Keratinocyte (primary cell): Measurements from ENCODE around the gene MOGAT2. TPM values are rescaled to one million over a fixed set of nuclear protein-coding genes. Genes with fewer than 3 reads are reported as not detected.
"Not testable (repeated sequence)": the region's sequence is repeated elsewhere in the genome, so short reads cannot be mapped to it uniquely, and the experiment has no call there.

Experiments used
- DNase-seq: peaks from one replicate; pipeline ENCODE4 v3.0.0-alpha.2; 2011; ENCODE audit warnings: low read depth, missing footprints, low spot score
- FAIRE-seq: peaks from 2 replicates; lab custom pipeline; 2011; peaks lifted over from hg19 to GRCh38; lab: Jason Lieb, UNC
- H2AFZ ChIP-seq: 2 replicates; pipeline ENCODE4 v1.6.0; 2012; ENCODE audit warnings: low read length, control low read depth, inconsistent platforms; ENCODE audit not compliant: control insufficient read depth
- H3K27ac ChIP-seq: 2 replicates; pipeline ENCODE4 v1.5.1; 2011; ENCODE audit warnings: low read length; ENCODE audit not compliant: control insufficient read depth, insufficient read depth
- H3K27me3 ChIP-seq: 3 replicates; pipeline ENCODE4 v1.6.0; 2011; ENCODE audit warnings: low read length; ENCODE audit not compliant: control insufficient read depth, insufficient read depth; ENCODE audit errors: extremely low read depth
- H3K36me3 ChIP-seq, 2 experiments: 2 replicates in 1 of 2; 3 replicates in 1 of 2; pipeline ENCODE4 v1.5.1; 2011; ENCODE audit warnings: low read length in 2 of 2, mild to moderate bottlenecking in 1 of 2; ENCODE audit not compliant: control insufficient read depth in 2 of 2, insufficient read depth in 2 of 2; ENCODE audit errors: extremely low read depth in 1 of 2
- H3K4me1 ChIP-seq: 3 replicates; pipeline ENCODE4 v1.5.1; 2011; ENCODE audit warnings: low read length; ENCODE audit not compliant: control insufficient read depth, insufficient read depth; ENCODE audit errors: extremely low read depth
- H3K4me2 ChIP-seq: 3 replicates; pipeline ENCODE4 v1.6.0; 2011; ENCODE audit warnings: low read depth, low read length; ENCODE audit not compliant: control insufficient read depth, insufficient read depth; ENCODE audit errors: extremely low read depth
- H3K4me3 ChIP-seq, 3 experiments: fragments of 200-600 bp in 1 of 3; sonication (generic) in 1 of 3; 2 replicates in 2 of 3; 3 replicates in 1 of 3; pipeline ENCODE4 v1.5.1; 2011 to 2016; ENCODE audit warnings: low read length in 3 of 3, mild to moderate bottlenecking in 3 of 3, control low read depth in 2 of 3, inconsistent platforms in 1 of 3, low read depth in 1 of 3, mixed read lengths in 1 of 3, mixed run types in 1 of 3, moderate library complexity in 1 of 3; ENCODE audit not compliant: control insufficient read depth in 2 of 3, insufficient read depth in 2 of 3; ENCODE audit errors: extremely low read depth in 1 of 3
- H3K79me2 ChIP-seq: 2 replicates; pipeline ENCODE4 v1.6.0; 2012; ENCODE audit warnings: low read length; ENCODE audit not compliant: control insufficient read depth, insufficient read depth
- H3K9ac ChIP-seq: 3 replicates; pipeline ENCODE4 v1.6.0; 2011; ENCODE audit warnings: low read length; ENCODE audit not compliant: control insufficient read depth, insufficient read depth; ENCODE audit errors: extremely low read depth
- H3K9me1 ChIP-seq: 3 replicates; pipeline ENCODE4 v1.6.0; 2011; ENCODE audit warnings: low read length; ENCODE audit not compliant: control insufficient read depth, insufficient read depth; ENCODE audit errors: extremely low read depth
- H3K9me3 ChIP-seq: 2 replicates; pipeline ENCODE4 v1.5.1; 2012; ENCODE audit warnings: low read depth, low read length; ENCODE audit not compliant: control insufficient read depth
- H4K20me1 ChIP-seq: 3 replicates; pipeline ENCODE4 v1.6.0; 2011; ENCODE audit warnings: low read length; ENCODE audit not compliant: control insufficient read depth, insufficient read depth; ENCODE audit errors: extremely low read depth
- CTCF ChIP-seq, 3 experiments: IDR thresholded peaks in 1 of 3; conservative IDR thresholded peaks in 1 of 3; optimal IDR thresholded peaks in 1 of 3; 2 replicates in 2 of 3; 3 replicates in 1 of 3; pipeline versions ENCODE3 to v1.5.1; 2011; ENCODE audit warnings: low read length in 3 of 3, mild to moderate bottlenecking in 3 of 3, moderate library complexity in 2 of 3, control low read depth in 1 of 3, inconsistent platforms in 1 of 3; ENCODE audit not compliant: insufficient read depth in 2 of 3; ENCODE audit errors: extremely low read depth in 1 of 3
- EZH2 ChIP-seq: IDR thresholded peaks from one replicate; pipeline ENCODE4 v1.6.1; 2012; ENCODE audit warnings: inconsistent platforms, mild to moderate bottlenecking, low read length, moderate library complexity
- dilution Hi-C: fragments of 300-500 bp; cut with MboI; formaldehyde crosslinking; loops from one replicate; pipeline ENCODE4 v1.7.0; 2020; ENCODE audit warnings: low sequenced_read_pairs; ENCODE audit not compliant: extremely low pct_ligation_motif_present
- polyA plus RNA-seq, 5 experiments: library from polyadenylated mRNA; depleted of rRNA in 3 of 5; stranded (reverse) in 3 of 5; stranded (forward) in 1 of 5; unstranded in 1 of 5; fragments of >200 nt; gene quantifications; 1 replicate in 1 of 5; 2 replicates in 3 of 5; 3 replicates in 1 of 5; pipeline versions ENCODE4 v1.2.1 to v1.2.3, GENCODE V29; 2011 to 2012; ENCODE audit warnings: missing spikeins in 2 of 5, low read depth in 1 of 5, low replicate concordance in 1 of 5

The MOGAT2 gene
- polyA plus RNA-seq, 1 donor (not counting 4 experiments of a cell fraction or from before 2014, with no cell fraction given): not detected

DNA sequence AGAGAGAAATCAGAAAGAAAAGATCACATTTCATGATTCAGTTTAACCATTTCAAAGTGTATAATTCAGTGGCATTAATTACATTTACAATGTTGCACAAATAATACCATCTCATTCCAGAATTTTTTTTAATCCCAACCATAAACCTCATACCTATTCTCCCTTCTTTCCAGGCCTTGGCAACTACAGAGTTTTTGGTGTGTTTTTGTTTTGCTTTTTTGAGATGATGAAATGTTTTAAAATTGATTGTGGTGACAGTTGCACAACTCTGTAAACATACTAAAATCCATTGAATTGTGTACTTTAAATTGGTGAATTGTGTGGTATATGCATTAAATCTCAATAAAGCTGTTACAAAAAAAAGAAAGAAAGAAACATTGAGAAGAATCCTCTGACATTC is 37.3 kb downstream of the MOGAT2 start:
- H3K9ac ChIP-seq, dilution Hi-C loops, FAIRE-seq, H3K4me1 ChIP-seq, H3K27me3 ChIP-seq, H3K27ac ChIP-seq, H3K9me1 ChIP-seq, H3K9me3 ChIP-seq, DNase-seq, H3K4me2 ChIP-seq, H3K4me3 ChIP-seq, H3K36me3 ChIP-seq, H2AFZ ChIP-seq, H3K79me2 ChIP-seq, H4K20me1 ChIP-seq: not testable (repeated sequence)

GRCh38 chr11:75757651-75758050 is 40.0 kb downstream of the MOGAT2 start:
- Histone ChIP-seq H3K79me2 (no peaks in the 10 kb centered on the region), H3K9ac (no peak overlapping the region), H3K9me3 (no peaks in the 10 kb centered on the region), H3K9me1 (no peaks in the 10 kb centered on the region), H3K36me3 (no peaks in the 10 kb centered on the region), H3K4me2 (no peak overlapping the region), H3K4me3 (no peak overlapping the region), H3K27me3 (no peaks in the 10 kb centered on the region), H3K4me1 (peaks cover 7% of the 10 kb centered on the region), H2AFZ (no peak overlapping the region), H4K20me1 (no peaks in the 10 kb centered on the region), H3K27ac (no peak overlapping the region)
- FAIRE-seq: no peak
- no peak for DNase-seq
- dilution Hi-C loops: no loop called here
- TF ChIP-seq CTCF (optimal IDR thresholded peaks at IDR 0.05 in 1 of 3, IDR thresholded peaks at IDR 0.05 in 1 of 3, conservative IDR thresholded peaks at IDR 0.05 in 1 of 3; ENCODE audit: extremely low read depth in 1 of 3, insufficient read depth in 2 of 3, low read length in 3 of 3) (no peak), EZH2 (no peak)

GRCh38 chr11:75759832-75760231 is 42.2 kb downstream of the MOGAT2 start:
- no peak overlapping the region for H3K27ac ChIP-seq
- H3K27me3 ChIP-seq: no peaks in the 10 kb centered on the region
- H2AFZ ChIP-seq: no peak overlapping the region
- H3K9me1 ChIP-seq: no peaks in the 10 kb centered on the region
- H3K9me3 ChIP-seq: no peaks in the 10 kb centered on the region
- H3K4me3 ChIP-seq: no peak overlapping the region
- no peaks in the 10 kb centered on the region for H3K36me3 ChIP-seq
- no peak overlapping the region for H3K4me2 ChIP-seq
- no peak overlapping the region for H3K9ac ChIP-seq
- DNase-seq (no peak), FAIRE-seq (no peak)
- H3K79me2 ChIP-seq: no peaks in the 10 kb centered on the region
- TF ChIP-seq CTCF (optimal IDR thresholded peaks at IDR 0.05 in 1 of 3, IDR thresholded peaks at IDR 0.05 in 1 of 3, conservative IDR thresholded peaks at IDR 0.05 in 1 of 3; ENCODE audit: extremely low read depth in 1 of 3, insufficient read depth in 2 of 3, low read length in 3 of 3) (no peak), EZH2 (no peak)
- dilution Hi-C loops: no loop called here
- no peaks in the 10 kb centered on the region for H4K20me1 ChIP-seq
- peaks cover 7% of the 10 kb centered on the region for H3K4me1 ChIP-seq
